HL-60 (cell line): ENCODE measurements around the gene ERMP1.
A peak's percentile ranks its signal among the peaks of the same experiment; 100 is the strongest.
"Not testable (repeated sequence)": the region's sequence is repeated elsewhere in the genome, so short reads cannot be mapped to it uniquely, and the experiment has no call there.

Experiments used
- DNase-seq, 2 experiments: peaks; one replicate each; pipeline ENCODE4 v3.0.0-alpha.2; 2010 to 2020; ENCODE audit warnings: low read depth in 1 of 2, low spot score in 1 of 2
- H3K27ac ChIP-seq: fragments of 250-450 bp; sonication (Bioruptor Pico); replicated peaks from 2 replicates; pipeline ENCODE4 v1.5.1; 2020; ENCODE audit warnings: mild to moderate bottlenecking, moderate library complexity
- H3K27me3 ChIP-seq: fragments of 250-450 bp; sonication (Bioruptor Pico); 2 replicates; pipeline ENCODE4 v1.5.1; 2021; ENCODE audit warnings: mild to moderate bottlenecking, moderate library complexity; ENCODE audit not compliant: insufficient read depth, poor library complexity, severe bottlenecking
- H3K4me3 ChIP-seq: replicated peaks from 2 replicates; pipeline ENCODE4 v1.5.1; 2011; ENCODE audit warnings: mild to moderate bottlenecking, control low read depth, low read length; ENCODE audit not compliant: insufficient read depth
- GABPA ChIP-seq: IDR thresholded peaks from 2 replicates; pipeline ENCODE4 v1.6.1; 2012; ENCODE audit warnings: low read depth
- POLR2AphosphoS5 ChIP-seq: IDR thresholded peaks from 2 replicates; pipeline ENCODE4 v1.6.1; 2012; ENCODE audit warnings: low read depth
- SPI1 ChIP-seq: IDR thresholded peaks from 2 replicates; pipeline ENCODE4 v1.6.1; 2012; ENCODE audit warnings: low read depth, mild to moderate bottlenecking, borderline replicate concordance
- TF ChIP-seq, protein P1 (sequence below): IDR thresholded peaks from 2 replicates; pipeline ENCODE4 v1.6.1; 2012; ENCODE audit warnings: low read depth; ENCODE audit not compliant: insufficient replicate concordance
- TF ChIP-seq, protein P2 (sequence below): IDR thresholded peaks from one replicate; pipeline ENCODE4 v1.5.1; 2011; ENCODE audit warnings: low read length, control low read depth, inconsistent platforms; ENCODE audit not compliant: insufficient read depth

The ERMP1 gene

DNA sequence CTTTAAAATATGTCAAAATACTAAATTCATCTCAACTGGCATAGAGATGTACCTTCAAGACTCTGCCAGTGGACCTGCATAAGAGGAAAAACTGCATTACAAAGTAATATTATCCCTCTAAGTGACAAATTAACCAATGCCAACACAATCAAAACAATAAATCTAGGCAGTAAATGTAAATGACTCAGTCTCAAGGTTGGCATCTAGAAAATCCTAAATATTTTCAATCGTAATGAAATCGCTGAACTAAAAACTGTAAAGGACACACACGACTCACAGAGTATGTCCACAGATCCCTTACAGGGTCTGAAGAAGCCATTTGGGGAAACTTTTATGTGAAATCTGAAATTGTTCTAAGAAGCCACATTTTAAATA lies 31.2 kb downstream of the ERMP1 start:
- H3K27ac ChIP-seq: no peak overlapping the region
- no peak for DNase-seq
- no peaks in the 10 kb centered on the region for H3K27me3 ChIP-seq
- TF ChIP-seq GABPA (no peak), SPI1 (no peak), POLR2AphosphoS5 (no peak)
- TF ChIP-seq, protein P1, sequence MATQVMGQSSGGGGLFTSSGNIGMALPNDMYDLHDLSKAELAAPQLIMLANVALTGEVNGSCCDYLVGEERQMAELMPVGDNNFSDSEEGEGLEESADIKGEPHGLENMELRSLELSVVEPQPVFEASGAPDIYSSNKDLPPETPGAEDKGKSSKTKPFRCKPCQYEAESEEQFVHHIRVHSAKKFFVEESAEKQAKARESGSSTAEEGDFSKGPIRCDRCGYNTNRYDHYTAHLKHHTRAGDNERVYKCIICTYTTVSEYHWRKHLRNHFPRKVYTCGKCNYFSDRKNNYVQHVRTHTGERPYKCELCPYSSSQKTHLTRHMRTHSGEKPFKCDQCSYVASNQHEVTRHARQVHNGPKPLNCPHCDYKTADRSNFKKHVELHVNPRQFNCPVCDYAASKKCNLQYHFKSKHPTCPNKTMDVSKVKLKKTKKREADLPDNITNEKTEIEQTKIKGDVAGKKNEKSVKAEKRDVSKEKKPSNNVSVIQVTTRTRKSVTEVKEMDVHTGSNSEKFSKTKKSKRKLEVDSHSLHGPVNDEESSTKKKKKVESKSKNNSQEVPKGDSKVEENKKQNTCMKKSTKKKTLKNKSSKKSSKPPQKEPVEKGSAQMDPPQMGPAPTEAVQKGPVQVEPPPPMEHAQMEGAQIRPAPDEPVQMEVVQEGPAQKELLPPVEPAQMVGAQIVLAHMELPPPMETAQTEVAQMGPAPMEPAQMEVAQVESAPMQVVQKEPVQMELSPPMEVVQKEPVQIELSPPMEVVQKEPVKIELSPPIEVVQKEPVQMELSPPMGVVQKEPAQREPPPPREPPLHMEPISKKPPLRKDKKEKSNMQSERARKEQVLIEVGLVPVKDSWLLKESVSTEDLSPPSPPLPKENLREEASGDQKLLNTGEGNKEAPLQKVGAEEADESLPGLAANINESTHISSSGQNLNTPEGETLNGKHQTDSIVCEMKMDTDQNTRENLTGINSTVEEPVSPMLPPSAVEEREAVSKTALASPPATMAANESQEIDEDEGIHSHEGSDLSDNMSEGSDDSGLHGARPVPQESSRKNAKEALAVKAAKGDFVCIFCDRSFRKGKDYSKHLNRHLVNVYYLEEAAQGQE: no peak
- TF ChIP-seq, protein P2, sequence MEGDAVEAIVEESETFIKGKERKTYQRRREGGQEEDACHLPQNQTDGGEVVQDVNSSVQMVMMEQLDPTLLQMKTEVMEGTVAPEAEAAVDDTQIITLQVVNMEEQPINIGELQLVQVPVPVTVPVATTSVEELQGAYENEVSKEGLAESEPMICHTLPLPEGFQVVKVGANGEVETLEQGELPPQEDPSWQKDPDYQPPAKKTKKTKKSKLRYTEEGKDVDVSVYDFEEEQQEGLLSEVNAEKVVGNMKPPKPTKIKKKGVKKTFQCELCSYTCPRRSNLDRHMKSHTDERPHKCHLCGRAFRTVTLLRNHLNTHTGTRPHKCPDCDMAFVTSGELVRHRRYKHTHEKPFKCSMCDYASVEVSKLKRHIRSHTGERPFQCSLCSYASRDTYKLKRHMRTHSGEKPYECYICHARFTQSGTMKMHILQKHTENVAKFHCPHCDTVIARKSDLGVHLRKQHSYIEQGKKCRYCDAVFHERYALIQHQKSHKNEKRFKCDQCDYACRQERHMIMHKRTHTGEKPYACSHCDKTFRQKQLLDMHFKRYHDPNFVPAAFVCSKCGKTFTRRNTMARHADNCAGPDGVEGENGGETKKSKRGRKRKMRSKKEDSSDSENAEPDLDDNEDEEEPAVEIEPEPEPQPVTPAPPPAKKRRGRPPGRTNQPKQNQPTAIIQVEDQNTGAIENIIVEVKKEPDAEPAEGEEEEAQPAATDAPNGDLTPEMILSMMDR: no peak
- H3K4me3 ChIP-seq: no peak overlapping the region

DNA sequence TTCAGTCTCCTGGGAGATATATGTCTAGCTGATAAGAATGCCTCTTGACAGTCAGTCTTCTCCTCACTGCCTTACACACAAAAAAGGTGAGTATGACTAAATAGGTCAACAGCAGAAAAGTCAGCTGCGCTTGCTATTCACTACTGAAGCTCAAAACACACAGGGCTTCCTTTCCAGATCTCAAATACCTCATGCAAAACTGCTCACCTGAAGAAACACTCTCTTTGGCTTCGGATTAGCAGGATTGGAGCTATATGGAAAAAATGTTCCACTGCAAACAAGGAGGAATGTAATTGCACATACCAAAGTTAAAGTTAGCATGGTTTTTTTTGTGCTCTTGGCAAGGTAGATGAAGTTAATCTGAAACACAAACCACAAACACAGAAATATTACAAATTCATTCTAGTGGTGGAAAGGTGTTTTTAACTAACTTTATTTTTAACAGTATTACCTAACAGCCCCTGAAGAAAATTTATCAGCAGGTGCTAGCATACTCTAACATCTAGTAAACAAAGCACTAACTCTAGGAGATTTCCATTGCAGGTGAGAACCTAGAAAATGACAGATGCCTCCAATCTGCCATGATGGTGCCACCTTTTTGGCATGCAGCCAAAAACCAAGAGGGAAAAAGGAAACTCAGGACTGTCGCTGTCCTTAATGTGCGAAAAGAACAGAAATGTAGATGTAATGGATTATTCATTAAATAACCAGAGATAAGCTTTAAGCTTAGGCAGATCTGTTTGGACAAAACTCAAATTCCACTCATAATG lies 31.8 kb downstream of the ERMP1 start:
- DNase-seq: no peak
- Histone ChIP-seq H3K27me3 (no peaks in the 10 kb centered on the region), H3K4me3 (no peak overlapping the region), H3K27ac (no peak overlapping the region)
- no peak for TF ChIP-seq GABPA
- TF ChIP-seq SPI1: no peak
- TF ChIP-seq, protein P2: no peak
- no peak for TF ChIP-seq POLR2AphosphoS5
- TF ChIP-seq, protein P1: no peak

DNA sequence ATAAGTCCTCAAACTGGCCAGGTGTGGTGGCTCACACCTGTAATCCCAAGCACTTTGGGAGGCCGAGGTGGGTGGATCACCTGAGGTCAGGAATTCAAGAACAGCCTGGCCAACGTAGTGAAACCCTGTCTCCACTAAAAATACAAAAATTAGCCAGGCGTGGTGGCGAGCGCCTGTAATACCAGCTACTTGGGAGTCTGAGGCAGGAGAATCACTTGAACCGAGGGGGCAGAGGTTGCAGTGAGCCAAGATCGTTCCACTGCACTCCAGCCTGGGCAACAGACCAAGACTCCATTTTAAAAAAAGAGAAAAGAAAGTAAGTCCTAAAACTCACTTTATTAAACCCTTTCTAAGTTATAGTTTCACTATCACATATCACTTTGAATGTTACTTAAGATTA lies 32.5 kb downstream of the ERMP1 start:
- H3K4me3 ChIP-seq, DNase-seq, H3K27me3 ChIP-seq, H3K27ac ChIP-seq: not testable (repeated sequence)

DNA sequence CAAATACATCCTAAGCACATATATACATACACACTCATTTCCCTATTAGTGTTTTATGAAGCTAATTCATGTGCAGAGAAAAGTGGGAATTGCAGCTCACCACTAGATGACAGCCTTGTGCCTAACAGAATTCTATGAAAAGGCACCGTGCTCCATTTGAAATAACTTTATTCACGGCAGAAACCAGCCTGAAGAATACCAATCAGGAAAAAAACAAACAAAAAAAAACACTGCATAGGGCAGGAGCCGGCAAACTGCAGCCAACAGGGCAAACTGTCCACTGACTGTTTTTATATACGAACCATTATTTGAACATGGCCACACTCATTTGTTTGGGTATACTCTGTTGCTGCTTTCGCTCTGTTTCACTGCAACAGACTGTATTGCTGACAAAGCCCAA lies 33.6 kb downstream of the ERMP1 start:
- H3K27me3 ChIP-seq: no peaks in the 10 kb centered on the region
- TF ChIP-seq, protein P2: peak; percentile 25
- no peak for TF ChIP-seq POLR2AphosphoS5
- DNase-seq: peak in 1 of 2 experiments; percentile 8
- no peak overlapping the region for H3K4me3 ChIP-seq
- no peak overlapping the region for H3K27ac ChIP-seq
